GM19240 (cell line): ENCODE results near the gene DDX54.
A peak's percentile ranks its signal among the peaks of the same experiment; 100 is the strongest.

Experiments
- DNase-seq: peaks from one replicate; pipeline ENCODE4 v3.0.0; 2011; ENCODE audit warnings: low spot score; ENCODE audit not compliant: insufficient read length

The DDX54 gene

DNA sequence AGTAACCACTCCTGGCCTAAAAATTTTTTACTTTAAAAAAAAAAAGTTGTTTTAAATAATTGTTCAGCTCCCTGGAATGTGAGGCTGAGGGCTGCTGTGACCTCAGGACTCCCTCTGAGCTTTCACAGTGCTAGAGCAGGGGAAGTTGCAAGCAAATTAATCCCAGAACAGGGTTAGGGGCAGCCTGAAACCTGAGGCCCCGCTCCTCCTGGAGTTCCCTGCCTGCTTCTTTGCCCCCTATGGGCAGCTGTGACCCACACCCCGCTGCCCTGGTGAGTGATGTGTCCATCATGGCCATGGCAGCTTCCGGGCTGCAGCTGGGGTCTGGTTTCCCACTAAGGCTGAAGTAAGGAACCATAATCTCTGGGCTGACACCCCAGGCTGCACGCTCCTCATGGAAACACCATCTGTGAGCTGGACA, 9.7 kb upstream of the DDX54 start:
- no peak for DNase-seq

DNA sequence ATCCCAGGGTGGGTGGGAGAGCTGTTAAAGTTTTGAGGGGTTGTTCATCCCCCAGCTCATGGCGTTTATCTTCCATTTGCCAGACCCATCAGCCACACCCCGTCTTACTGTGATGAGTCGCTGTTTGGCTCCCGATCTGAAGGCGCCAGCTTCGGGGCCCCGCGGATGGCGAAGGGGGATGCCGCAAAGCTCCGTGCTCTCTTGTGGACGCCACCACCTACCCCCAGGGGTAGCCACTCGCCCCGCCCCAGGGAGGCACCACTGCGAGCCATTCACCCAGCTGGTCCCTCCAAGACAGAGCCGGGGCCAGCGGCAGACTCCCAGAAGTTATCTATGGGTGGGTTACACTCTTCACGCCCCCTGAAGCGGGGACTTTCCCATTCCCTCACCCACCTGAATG, 5.9 kb upstream of the DDX54 start:
- DNase-seq: no peak

- no peak for DNase-seq
Observed at GRCh38 chr12:113190761-113191160, 5.5 kb upstream of the DDX54 start.

GRCh38 chr12:113189361-113189760, 4.1 kb upstream of the DDX54 start:
- DNase-seq: no peak

DNA sequence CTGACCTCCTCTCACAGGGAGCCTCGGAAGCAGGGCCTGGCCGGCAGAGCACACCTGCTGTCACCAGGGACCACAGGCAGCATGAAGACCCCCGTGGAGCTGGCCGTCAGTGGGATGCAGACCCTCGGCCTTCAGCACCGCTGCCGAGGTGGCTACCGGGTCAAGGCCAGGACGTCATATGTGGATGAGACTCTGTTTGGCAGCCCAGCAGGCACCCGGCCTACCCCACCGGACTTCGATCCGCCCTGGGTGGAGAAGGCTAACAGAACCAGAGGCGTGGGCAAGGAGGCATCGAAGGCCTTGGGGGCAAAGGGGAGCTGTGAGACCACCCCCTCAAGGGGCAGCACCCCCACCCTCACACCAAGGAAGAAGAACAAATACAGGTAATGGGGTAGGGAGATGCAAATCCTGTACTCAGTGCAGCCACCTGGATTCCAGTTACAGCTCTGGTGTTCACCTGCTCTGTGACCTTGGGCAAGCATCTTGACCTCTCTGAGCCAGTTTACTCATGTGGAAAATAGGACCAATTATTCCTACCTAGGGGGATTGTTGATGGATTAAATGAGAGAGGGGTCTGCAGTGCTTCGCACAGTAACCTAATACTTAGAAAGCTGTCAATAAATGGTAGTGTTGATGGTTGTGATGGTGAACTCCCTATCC, 1.5 kb upstream of the DDX54 start:
- DNase-seq: no peak

DNA sequence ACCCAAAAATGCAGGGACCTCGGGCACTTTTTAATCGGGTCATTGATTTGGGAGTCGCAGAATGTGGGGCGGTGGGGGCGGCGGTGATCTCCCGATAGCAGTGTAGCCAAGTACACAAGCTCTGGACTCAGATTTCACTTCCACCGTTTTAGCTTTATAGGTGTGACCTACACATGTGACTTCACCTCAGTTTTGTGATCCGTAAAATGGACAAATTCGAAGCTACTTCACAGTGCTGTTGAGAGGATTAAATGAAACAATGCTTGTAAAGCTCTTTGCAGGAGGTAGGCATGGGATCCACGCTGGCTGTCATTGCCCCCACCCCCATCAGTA, 721 bp upstream of the DDX54 start:
- DNase-seq: no peak

- peak; percentile 93 for DNase-seq
Observed at GRCh38 chr12:113184900-113185179, 438 bp downstream of the DDX54 start.

DNA sequence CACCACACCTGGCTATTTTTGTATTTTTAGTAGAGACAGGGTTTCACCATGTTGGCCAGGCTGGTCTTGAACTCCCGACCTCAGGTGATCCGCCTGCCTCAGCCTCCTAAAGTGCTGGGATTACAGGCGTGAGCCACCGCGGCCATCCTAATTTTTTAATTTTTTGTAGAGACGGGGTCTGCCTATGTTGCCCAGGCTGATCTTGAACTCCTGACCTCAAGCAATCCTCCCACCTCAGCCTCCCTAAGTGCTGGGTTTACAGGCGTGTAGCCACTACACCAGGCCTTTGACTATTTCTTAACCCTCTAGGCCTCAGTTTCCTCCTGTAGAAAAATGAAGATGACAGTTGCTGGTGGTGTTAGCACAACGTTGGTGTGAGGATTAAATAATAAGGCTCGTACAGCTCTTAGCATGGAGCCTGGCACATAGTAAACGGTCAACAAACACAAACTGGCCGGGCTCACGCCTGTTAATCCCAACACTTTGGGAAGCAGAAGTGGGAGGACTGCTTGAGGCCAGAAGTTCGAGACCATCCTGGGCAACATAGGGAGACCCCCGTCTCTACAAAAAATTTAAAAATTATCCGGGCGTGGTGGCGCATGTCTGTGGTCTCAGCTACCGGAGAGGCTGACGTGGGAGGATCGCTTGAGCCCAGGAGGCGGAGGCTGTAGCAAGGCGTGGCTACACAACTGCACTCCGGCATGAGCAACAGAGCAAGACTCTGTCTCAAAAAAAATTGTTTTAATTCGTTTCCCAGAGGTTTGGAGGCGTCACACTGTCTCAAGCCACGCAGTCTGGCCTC, 979 bp downstream of the DDX54 start:
- DNase-seq: no peak

- no peak for DNase-seq
Observed at GRCh38 chr12:113183030-113183589, 2.2 kb downstream of the DDX54 start.

GRCh38 chr12:113181975-113182374, 3.3 kb downstream of the DDX54 start:
- DNase-seq: no peak

DNA sequence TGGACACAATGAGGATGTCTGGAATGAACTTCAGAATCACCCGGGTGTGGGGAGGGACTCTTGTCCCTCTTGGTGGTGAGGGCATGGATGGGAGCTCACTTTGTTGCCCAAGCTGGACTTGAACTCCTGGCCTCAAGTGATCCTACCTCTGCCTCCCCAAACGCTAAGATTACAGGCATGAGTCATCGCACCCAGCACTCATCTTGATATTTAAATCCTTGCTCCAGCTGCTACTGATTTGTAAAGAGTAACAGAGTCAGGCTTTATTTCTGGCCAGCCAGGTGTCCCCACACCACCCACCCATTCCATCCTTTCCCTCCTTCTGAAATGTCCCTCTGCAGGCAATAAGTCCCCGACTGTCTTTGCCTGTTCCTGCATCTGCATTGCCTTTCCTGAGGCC, 4.9 kb downstream of the DDX54 start:
- DNase-seq: no peak

DNA sequence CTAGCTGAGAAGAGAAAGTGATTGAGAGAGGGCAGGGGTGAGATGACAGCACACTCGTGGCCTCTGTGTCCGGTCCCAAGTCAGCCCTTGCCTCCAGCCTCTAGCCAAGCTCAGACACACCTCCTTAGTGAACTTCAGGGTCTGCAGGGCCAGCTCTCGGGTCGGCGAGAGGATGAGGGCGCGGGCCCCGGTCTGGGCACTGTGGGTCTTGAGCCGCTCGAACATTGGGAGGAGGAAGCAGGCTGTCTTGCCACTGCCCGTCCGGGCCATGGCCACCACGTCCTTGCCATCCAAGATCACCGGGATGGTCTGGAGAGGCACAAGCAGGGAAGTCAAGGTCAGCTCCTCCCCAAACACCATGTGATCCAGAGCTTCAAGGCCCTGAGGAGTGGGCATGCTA, 6.3 kb downstream of the DDX54 start:
- DNase-seq: no peak

- peak; percentile 88 for DNase-seq
Observed at GRCh38 chr12:113174461-113175384, 10.6 kb downstream of the DDX54 start.

GRCh38 chr12:113173081-113173698, 12.1 kb downstream of the DDX54 start:
- peak; percentile 55 for DNase-seq

DNA sequence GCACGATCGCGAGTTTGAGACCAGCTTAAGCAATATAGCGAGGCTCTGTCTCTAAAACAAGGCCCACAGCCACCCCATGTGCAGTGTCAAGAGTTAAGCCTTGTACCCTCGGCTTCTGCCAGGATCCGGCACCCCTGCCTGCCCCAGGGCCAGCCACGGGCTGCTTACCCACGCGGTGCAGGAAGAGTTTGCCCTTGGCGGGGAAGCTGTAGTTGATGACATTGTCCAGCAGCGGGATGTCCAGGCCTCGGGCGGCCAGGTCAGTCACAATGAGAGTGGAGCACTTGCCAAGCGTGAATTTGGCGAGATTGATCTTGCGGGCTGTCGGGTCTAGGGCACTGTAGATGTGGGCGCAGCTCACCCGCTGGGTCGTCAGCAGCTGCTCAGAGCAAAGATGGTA, 13.1 kb downstream of the DDX54 start:
- no peak for DNase-seq

DNA sequence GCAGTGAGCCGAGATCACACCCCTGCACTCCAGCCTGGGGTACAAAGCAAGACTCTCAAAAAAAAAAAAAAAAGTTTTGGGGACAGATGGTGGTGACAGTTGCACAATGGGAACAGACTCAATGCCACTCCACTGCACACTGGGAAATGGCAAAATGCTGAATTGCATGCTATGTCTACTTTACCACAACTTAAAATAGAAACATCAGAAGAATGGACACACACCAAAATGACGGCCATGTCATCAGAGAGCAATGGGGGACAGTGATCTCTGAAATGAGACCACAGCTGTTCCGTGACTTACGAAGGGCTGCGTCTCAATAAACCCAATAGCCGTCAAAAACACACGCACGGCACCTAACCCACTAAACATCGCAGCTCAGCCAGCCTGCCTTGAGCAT, 13.7 kb downstream of the DDX54 start:
- no peak for DNase-seq

GRCh38 chr12:113170926-113171325, 14.4 kb downstream of the DDX54 start:
- no peak for DNase-seq

- DNase-seq: no peak
Observed at GRCh38 chr12:113170457-113170856, 14.8 kb downstream of the DDX54 start.

DNA sequence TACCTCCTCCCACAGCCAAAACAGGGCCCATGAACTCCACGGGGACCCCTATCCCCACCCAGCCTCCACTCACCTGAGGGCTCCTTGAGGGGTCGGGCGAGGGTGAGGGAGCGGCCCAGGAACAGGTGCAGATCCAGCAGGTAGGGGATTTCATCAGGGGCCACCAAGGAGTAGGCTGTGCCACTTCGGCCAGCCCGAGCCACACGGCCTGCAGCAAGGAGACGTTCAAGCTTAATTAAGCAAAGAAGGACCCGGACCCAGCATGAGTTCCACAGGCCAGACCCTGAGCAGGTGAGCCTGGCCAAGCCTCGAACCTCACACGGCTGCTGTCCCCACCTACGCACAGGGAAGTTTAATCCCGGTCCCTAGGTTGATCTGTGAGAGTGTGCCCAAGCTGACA, 15.6 kb downstream of the DDX54 start:
- no peak for DNase-seq

DNA sequence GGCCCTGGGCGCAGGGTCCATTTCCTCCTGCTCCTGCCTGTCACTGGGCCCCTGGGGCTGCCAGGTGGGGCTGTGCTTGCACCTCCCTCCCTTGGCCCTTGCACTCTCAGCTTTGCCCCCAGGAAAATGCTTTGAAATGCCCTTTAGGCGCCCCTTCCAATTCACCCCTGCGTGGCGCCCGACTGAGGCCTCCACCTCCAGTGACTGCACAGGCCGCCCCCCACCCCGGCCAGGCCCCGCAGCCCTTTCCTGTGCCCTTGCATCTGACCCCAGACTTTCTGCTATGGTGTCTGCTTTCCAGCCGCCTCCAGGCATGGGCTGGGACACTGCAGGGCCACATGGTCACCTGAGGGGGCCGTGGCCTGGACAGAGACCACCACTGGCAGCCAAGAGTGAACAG, 17.4 kb downstream of the DDX54 start:
- DNase-seq: no peak
